Measurements from ENCODE around the gene ABHD16A. TPM values are rescaled to one million over a fixed set of nuclear protein-coding genes. Genes with fewer than 3 reads are reported as not detected.
A peak's percentile ranks its signal among the peaks of the same experiment; 100 is the strongest.

The ABHD16A gene
- total and polyA plus RNA-seq, 2 of the 13 experiments (the other 11 are each of a cell fraction or from before 2014, with no cell fraction given), result 43.5 to 45.4 TPM

- TF ChIP-seq ZNF407 (CRISPR knock-in tag; IDR thresholded peaks at IDR 0.05; ENCODE audit: not compliant biosample characterization) (no peak), TCF12 (IDR thresholded peaks at IDR 0.05) (no peak), TCF12 (CRISPR knock-in tag; IDR thresholded peaks at IDR 0.05) (no peak), KLF11 (CRISPR knock-in tag; IDR thresholded peaks at IDR 0.05) (no peak), MED8 (CRISPR knock-in tag; IDR thresholded peaks at IDR 0.05; ENCODE audit: insufficient replicate concordance) (peak; percentile 22), HOXA5 (CRISPR knock-in tag; IDR thresholded peaks at IDR 0.05) (no peak), AKNA (CRISPR knock-in tag; IDR thresholded peaks at IDR 0.05; ENCODE audit: borderline replicate concordance) (no peak), AFF4 (CRISPR knock-in tag; IDR thresholded peaks at IDR 0.05) (no peak; the same call in 1 of the 2 replicates), ZFP36 (IDR thresholded peaks at IDR 0.05; ENCODE audit: borderline replicate concordance, low read depth, low read length, partially characterized antibody) (no peak), ZNF569 (CRISPR knock-in tag; IDR thresholded peaks at IDR 0.05; ENCODE audit: borderline replicate concordance) (no peak)
These were observed 27.0 kb upstream of the ABHD16A start (continued) for GRCh38 chr6:31729979-31730630.
